22Rv1 (cell line): ENCODE measurements around the gene VRK1.

Experiments used
- H3K27ac ChIP-seq: fragments of 450-650 bp; 2 replicates; pipeline ENCODE4 v1.5.1; 2017
- ZFX ChIP-seq: fragments of 450-650 bp; IDR thresholded peaks from 2 replicates; pipeline ENCODE4 v1.6.1; 2017; ENCODE audit warnings: antibody characterized with exemption, borderline replicate concordance
- TF ChIP-seq, protein P1 (sequence below): fragments of 450-650 bp; IDR thresholded peaks from 2 replicates; pipeline ENCODE4 v1.5.1; 2017; ENCODE audit warnings: mild to moderate bottlenecking

Gene VRK1

DNA sequence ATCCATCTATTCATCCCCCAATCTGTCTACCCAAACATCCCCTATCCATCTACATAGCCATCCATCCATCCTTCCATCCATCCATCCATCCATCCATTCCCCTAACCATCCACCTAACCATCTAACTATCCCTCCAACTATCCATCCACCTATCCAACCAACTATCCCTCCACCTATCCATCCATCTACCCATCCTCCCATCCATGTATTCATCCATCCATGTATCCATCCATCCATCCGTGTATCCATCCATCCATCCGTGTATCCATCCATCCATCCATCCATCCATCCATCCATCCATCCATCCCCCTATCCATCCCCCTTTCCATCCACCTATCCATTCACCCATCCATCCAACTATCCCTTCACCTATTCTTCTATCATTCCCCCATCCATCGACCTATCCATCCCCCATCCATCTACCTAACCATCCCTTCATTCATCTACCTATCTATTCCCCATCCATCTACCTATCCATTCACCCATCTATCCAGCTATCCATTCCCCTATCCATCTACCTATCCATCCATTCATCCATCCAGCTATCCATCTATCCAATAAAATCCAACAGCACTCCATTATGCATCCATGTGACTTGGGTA is 131.7 kb downstream of the VRK1 start:
- H3K27ac ChIP-seq: no peak overlapping the region
- TF ChIP-seq, protein P1, sequence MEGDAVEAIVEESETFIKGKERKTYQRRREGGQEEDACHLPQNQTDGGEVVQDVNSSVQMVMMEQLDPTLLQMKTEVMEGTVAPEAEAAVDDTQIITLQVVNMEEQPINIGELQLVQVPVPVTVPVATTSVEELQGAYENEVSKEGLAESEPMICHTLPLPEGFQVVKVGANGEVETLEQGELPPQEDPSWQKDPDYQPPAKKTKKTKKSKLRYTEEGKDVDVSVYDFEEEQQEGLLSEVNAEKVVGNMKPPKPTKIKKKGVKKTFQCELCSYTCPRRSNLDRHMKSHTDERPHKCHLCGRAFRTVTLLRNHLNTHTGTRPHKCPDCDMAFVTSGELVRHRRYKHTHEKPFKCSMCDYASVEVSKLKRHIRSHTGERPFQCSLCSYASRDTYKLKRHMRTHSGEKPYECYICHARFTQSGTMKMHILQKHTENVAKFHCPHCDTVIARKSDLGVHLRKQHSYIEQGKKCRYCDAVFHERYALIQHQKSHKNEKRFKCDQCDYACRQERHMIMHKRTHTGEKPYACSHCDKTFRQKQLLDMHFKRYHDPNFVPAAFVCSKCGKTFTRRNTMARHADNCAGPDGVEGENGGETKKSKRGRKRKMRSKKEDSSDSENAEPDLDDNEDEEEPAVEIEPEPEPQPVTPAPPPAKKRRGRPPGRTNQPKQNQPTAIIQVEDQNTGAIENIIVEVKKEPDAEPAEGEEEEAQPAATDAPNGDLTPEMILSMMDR: no peak
- no peak for TF ChIP-seq ZFX

DNA sequence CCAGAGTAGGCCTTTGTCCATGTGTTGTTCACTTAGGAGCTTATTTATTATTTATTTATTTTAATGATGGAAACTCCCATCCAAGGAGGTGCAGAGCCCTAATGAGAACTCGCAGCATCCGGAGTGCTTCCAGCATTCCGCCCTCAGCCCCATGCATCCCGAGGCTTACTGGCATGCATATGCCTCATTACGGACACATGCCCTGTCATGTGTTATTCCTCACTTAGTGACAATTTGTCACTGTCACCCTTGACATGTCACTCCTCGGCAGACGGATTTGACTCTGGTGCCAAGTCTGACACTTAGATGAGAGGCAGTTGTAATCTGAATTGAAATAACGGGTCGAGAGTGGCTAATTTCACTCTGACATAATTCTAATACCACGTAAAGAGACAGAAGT is 132.8 kb downstream of the VRK1 start:
- H3K27ac ChIP-seq: no peak overlapping the region
- TF ChIP-seq, protein P1: no peak
- TF ChIP-seq ZFX: no peak

DNA sequence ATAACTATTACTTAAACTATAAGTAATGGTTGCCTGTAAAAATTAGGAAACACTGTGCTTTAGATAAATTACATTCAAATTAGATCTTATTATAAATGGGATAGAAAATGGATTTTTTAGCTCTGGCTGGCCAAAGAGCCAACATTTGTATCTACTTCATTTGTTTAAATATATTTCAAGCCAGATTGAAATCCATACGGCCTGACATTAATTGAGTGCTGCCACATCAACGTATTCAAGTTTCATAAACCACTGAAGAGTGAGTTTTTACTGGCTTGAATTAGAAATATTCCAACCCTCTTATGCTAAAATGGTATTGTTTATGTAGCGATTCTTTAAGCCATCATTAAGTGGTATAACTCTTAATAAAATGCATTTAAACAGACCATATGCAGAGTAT is 133.3 kb downstream of the VRK1 start:
- TF ChIP-seq, protein P1: no peak
- TF ChIP-seq ZFX: no peak
- H3K27ac ChIP-seq: no peak overlapping the region
